PFSK-1 (cell line): ENCODE results near the gene PTPRJ.

Source experiments
- FOXP2 ChIP-seq: optimal IDR thresholded peaks from 2 replicates; pipeline ENCODE3; 2011; ENCODE audit warnings: borderline replicate concordance, control low read depth, inconsistent platforms; ENCODE audit not compliant: insufficient read depth; ENCODE audit errors: extremely low read length, extremely low read depth
- POLR2AphosphoS5 ChIP-seq: IDR thresholded peaks from 2 replicates; pipeline ENCODE4 v1.6.1; 2012; ENCODE audit warnings: low read depth, mild to moderate bottlenecking, control low read depth, low read length, moderate library complexity
- SIN3A ChIP-seq: IDR thresholded peaks from 2 replicates; pipeline ENCODE4 v1.6.1; 2012; ENCODE audit warnings: mild to moderate bottlenecking, low read length, moderate library complexity, borderline replicate concordance; ENCODE audit not compliant: insufficient read depth
- TAF1 ChIP-seq: IDR thresholded peaks from 2 replicates; pipeline ENCODE4 v1.6.1; 2012; ENCODE audit warnings: low read length, control low read depth, borderline replicate concordance; ENCODE audit not compliant: insufficient read depth
- TF ChIP-seq, protein P1 (sequence below), 2 experiments: IDR thresholded peaks; 2 replicates each; pipeline versions ENCODE4 v1.6.1 to v1.8.0; 2011 to 2012; ENCODE audit warnings: low read depth in 2 of 2, low read length in 2 of 2, control low read depth in 1 of 2, inconsistent platforms in 1 of 2, mild to moderate bottlenecking in 1 of 2, moderate library complexity in 1 of 2; ENCODE audit not compliant: insufficient read depth in 1 of 2

DNA sequence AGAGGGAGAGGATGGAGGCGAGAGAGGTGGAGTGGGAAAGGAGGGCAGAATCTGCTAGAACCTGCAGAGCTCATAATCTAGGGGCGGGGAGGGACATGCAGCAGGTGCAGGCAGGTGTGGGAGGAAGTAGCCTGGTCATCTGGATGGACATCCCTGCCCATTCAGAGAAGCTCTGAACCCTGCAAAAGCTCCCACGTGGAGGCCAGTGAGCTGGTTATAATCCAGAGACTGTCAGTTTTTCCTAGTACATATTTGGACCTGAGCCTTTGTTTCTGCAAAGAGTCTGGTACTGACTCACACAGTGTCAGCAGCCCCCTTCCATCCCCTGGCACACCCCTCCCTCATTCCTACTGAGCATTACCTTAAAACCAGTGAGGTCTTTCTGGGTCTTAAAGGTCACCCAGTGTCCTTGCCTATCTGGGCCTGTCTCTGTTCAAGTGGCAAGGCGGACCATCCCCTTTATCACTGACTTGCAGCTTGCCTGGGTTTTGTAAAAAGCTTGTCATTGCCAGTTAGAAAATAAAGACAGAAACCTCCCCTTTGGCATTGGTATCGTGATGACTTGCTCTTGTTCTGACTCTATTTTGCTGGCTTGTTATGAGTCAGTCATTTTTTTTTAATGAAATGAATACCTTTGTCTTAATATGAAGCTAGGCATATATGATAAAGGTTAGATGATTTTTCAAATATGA is 26.1 kb downstream of the PTPRJ start:
- TF ChIP-seq TAF1: no peak
- TF ChIP-seq, protein P1, sequence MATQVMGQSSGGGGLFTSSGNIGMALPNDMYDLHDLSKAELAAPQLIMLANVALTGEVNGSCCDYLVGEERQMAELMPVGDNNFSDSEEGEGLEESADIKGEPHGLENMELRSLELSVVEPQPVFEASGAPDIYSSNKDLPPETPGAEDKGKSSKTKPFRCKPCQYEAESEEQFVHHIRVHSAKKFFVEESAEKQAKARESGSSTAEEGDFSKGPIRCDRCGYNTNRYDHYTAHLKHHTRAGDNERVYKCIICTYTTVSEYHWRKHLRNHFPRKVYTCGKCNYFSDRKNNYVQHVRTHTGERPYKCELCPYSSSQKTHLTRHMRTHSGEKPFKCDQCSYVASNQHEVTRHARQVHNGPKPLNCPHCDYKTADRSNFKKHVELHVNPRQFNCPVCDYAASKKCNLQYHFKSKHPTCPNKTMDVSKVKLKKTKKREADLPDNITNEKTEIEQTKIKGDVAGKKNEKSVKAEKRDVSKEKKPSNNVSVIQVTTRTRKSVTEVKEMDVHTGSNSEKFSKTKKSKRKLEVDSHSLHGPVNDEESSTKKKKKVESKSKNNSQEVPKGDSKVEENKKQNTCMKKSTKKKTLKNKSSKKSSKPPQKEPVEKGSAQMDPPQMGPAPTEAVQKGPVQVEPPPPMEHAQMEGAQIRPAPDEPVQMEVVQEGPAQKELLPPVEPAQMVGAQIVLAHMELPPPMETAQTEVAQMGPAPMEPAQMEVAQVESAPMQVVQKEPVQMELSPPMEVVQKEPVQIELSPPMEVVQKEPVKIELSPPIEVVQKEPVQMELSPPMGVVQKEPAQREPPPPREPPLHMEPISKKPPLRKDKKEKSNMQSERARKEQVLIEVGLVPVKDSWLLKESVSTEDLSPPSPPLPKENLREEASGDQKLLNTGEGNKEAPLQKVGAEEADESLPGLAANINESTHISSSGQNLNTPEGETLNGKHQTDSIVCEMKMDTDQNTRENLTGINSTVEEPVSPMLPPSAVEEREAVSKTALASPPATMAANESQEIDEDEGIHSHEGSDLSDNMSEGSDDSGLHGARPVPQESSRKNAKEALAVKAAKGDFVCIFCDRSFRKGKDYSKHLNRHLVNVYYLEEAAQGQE (IDR thresholded peaks at IDR 0.05; ENCODE audit: insufficient read depth in 1 of 2, low read depth in 2 of 2, low read length in 2 of 2): no peak
- TF ChIP-seq POLR2AphosphoS5: no peak
- TF ChIP-seq SIN3A: no peak
- TF ChIP-seq FOXP2: no peak
